ENCODE measurements around the gene RAB15. TPM values are rescaled to one million over a fixed set of nuclear protein-coding genes. Genes with fewer than 3 reads are reported as not detected.

The RAB15 gene
- total RNA-seq, 1 donor from 2014 or later: 8.3 TPM

- no peak for DNase-seq (ENCODE audit: extremely low spot score in 2 of 2)
- peaks cover 6% of the 10 kb centered on the region for H3K4me1 ChIP-seq
- intact Hi-C loops (cut with DNase I): loop anchor here (10.0 kb wide), 1 partner anchor 1320 kb away; no protein-coding TSS in a partner anchor
These were observed 37.7 kb downstream of the RAB15 start for GRCh38 chr14:64934338-64934929.

GRCh38 chr14:64932231-64932630, 39.9 kb downstream of the RAB15 start:
- Histone ChIP-seq H3K9me3 (no peaks in the 10 kb centered on the region), H3K36me3 (peaks cover 0 to 19% of the 10 kb centered on the region in 2 donors), H3K27me3 (no peaks in the 10 kb centered on the region), H3K4me1 (peaks cover 4% of the 10 kb centered on the region), H3K27ac (no peak overlapping the region), H3K4me3 (no peak overlapping the region)
- TF ChIP-seq POLR2AphosphoS5 (IDR thresholded peaks at IDR 0.05; ENCODE audit: insufficient read depth in 1 of 2, low read depth in 1 of 2) (no peak), POLR2A (IDR thresholded peaks at IDR 0.05) (no peak), CTCF (IDR thresholded peaks at IDR 0.05) (no peak)
- no peak for DNase-seq (ENCODE audit: extremely low spot score in 2 of 2)
- intact Hi-C loops (cut with DNase I): loop anchor here (10.0 kb wide), 1 partner anchor 1323 kb away; no protein-coding TSS in a partner anchor

More at GRCh38 chr14:64934338-64934929, 37.7 kb downstream of the RAB15 start:
- TF ChIP-seq POLR2A (IDR thresholded peaks at IDR 0.05): no peak
- TF ChIP-seq CTCF (IDR thresholded peaks at IDR 0.05): no peak
- no peak for TF ChIP-seq POLR2AphosphoS5 (IDR thresholded peaks at IDR 0.05; ENCODE audit: insufficient read depth in 1 of 2, low read depth in 1 of 2)
- no peaks in the 10 kb centered on the region for H3K27me3 ChIP-seq
- H3K4me3 ChIP-seq: no peak overlapping the region
- H3K27ac ChIP-seq: no peak overlapping the region
- H3K9me3 ChIP-seq: no peaks in the 10 kb centered on the region
- peaks cover 0 to 19% of the 10 kb centered on the region in 2 donors for H3K36me3 ChIP-seq

- intact Hi-C loops (cut with DNase I): loop anchor here (10.0 kb wide), 1 partner anchor 1324 kb away; no protein-coding TSS in a partner anchor
- Histone ChIP-seq H3K9me3 (no peaks in the 10 kb centered on the region), H3K36me3 (peaks cover 0 to 28% of the 10 kb centered on the region in 2 donors), H3K27ac (no peak overlapping the region), H3K4me1 (no peaks in the 10 kb centered on the region), H3K4me3 (no peak overlapping the region), H3K27me3 (no peaks in the 10 kb centered on the region)
- TF ChIP-seq POLR2AphosphoS5 (IDR thresholded peaks at IDR 0.05; ENCODE audit: insufficient read depth in 1 of 2, low read depth in 1 of 2) (no peak), POLR2A (IDR thresholded peaks at IDR 0.05) (no peak), CTCF (IDR thresholded peaks at IDR 0.05) (no peak)
- DNase-seq (ENCODE audit: extremely low spot score in 2 of 2): no peak
These were observed 41.0 kb downstream of the RAB15 start for GRCh38 chr14:64931123-64931522.

GRCh38 chr14:64930085-64930843, 41.9 kb downstream of the RAB15 start:
- Histone ChIP-seq H3K4me3 (no peak overlapping the region), H3K4me1 (no peaks in the 10 kb centered on the region), H3K27me3 (no peaks in the 10 kb centered on the region), H3K9me3 (no peaks in the 10 kb centered on the region), H3K36me3 (peaks cover 0 to 28% of the 10 kb centered on the region in 2 donors), H3K27ac (no peak overlapping the region)
- intact Hi-C loops (cut with DNase I): loop anchor here (10.0 kb wide), 1 partner anchor 1325 kb away; no protein-coding TSS in a partner anchor
- no peak for TF ChIP-seq CTCF (IDR thresholded peaks at IDR 0.05)
- TF ChIP-seq POLR2AphosphoS5 (IDR thresholded peaks at IDR 0.05; ENCODE audit: insufficient read depth in 1 of 2, low read depth in 1 of 2): no peak
- no peak for TF ChIP-seq POLR2A (IDR thresholded peaks at IDR 0.05)
- no peak for DNase-seq (ENCODE audit: extremely low spot score in 2 of 2)

GRCh38 chr14:64929014-64929359, 43.1 kb downstream of the RAB15 start:
- peaks cover 0 to 38% of the 10 kb centered on the region in 2 donors for H3K36me3 ChIP-seq
- no peaks in the 10 kb centered on the region for H3K27me3 ChIP-seq
- intact Hi-C loops (cut with DNase I): no loop called here
- TF ChIP-seq CTCF (IDR thresholded peaks at IDR 0.05) (no peak), POLR2AphosphoS5 (IDR thresholded peaks at IDR 0.05; ENCODE audit: insufficient read depth in 1 of 2, low read depth in 1 of 2) (no peak), POLR2A (IDR thresholded peaks at IDR 0.05) (no peak)
- no peak overlapping the region for H3K4me3 ChIP-seq
- no peak overlapping the region for H3K27ac ChIP-seq
- H3K9me3 ChIP-seq: no peaks in the 10 kb centered on the region
- H3K4me1 ChIP-seq: no peaks in the 10 kb centered on the region
- DNase-seq (ENCODE audit: extremely low spot score in 2 of 2): no peak
